Measurements from ENCODE around the gene SLC25A17.

DNA sequence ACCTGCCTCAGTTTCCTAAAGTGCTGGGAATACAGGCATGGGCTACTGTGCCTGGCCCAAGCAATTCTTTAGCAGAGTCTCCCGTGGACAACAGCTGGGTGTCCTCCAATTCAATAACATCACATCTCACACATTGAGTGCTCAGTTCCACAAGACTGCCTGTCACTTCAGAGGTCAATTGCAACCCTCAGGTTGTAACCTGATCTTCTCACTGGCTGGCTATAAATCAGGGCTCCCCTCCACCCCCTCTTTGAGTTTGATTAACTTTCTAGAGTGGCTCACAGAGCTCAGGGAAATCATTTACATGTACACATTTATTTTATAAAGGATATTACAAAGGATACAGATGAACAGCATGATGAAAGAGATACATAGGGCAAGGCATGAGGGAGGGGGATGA lies 71.8 kb downstream of the SLC25A17 start:
- TF ChIP-seq EZH2 (IDR thresholded peaks at IDR 0.05) (no peak), FOXP2 (optimal IDR thresholded peaks at IDR 0.05; ENCODE audit: control extremely low read depth, extremely low read length, insufficient read depth) (no peak)

Measured in SK-N-MC (cell line).